ENCODE data around the gene SYTL2. TPM values are rescaled to one million over a fixed set of nuclear protein-coding genes. Genes with fewer than 3 reads are reported as not detected.

SYTL2 gene
- total RNA-seq, 1 experiment from 2014 or later, result 5.2 TPM

DNA sequence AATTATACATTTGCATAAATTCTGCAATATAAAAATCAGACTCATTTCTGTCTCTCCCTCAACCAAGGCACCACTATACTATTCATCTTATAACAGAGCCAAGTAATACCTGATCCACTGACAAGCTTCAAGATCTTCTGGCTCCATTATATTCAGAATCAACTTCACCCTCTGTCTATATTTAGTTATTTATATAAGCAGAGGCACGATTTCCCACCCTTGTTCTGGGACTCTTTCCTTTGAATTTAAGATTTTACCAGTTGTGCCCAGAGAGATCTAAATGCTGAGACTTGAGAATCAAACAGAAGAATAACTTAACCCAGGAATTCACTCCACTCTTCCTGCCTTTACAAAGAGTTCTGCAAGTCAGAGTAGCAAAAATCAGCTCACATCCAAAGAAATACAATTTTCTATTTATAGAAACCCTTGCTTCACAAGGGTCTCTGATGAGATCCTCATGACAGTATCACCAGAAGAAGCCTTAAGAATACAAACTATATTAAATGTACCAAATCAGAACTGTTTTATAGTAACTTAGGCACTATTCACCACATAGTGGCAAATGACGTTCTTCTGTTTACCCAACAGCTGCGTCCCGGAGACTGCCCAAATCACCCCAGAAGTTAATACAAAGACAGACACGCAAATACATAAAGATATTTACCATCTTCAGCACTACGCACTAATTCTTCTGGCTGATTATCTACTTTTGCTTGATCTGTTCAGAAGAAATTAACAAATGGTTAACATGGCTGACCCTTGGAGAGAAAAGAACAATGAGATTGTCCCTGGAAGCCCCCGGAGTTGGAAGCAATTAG is 92.6 kb downstream of the SYTL2 start:
- Mint-ChIP-seq H3K9me3 (no peaks in the 10 kb centered on the region), H3K27ac (peak overlapping the region; percentile 93 to 97 (median 94); a peak in 6 of 7 replicates), H3K27me3 (ENCODE audit: low read depth) (no peaks in the 10 kb centered on the region), H3K4me1 (peaks cover 34 to 56% of the 10 kb centered on the region in 2 experiments), H3K36me3 (ENCODE audit: insufficient read depth in 1 of 3, low read depth in 3 of 3) (no peaks in the 10 kb centered on the region), H3K4me3 (peak overlapping the region; percentile 41 to 56; a peak in 4 of 5 replicates)
- Histone ChIP-seq H2BK120ac (ENCODE audit: low read depth, low read length, poor library complexity, severe bottlenecking) (no peak overlapping the region), H4K5ac (ENCODE audit: insufficient read length, low read depth, low read length) (peak overlapping the region; percentile 72), H3K56ac (ENCODE audit: insufficient read length, low read depth, low read length) (peak overlapping the region; percentile 91), H2AFZ (ENCODE audit: low read length) (peak overlapping the region; percentile 58), H3K9ac (ENCODE audit: extremely low read depth, insufficient read length, low read length) (peak overlapping the region; percentile 59), H3K14ac (ENCODE audit: insufficient read depth, low read length) (no peak overlapping the region), H3K18ac (ENCODE audit: insufficient read length, low read depth, low read length) (no peak overlapping the region), H4K91ac (ENCODE audit: insufficient read length, low read depth, low read length) (no peak overlapping the region), H3K27me3 (ENCODE audit: insufficient read depth, low read length) (no peaks in the 10 kb centered on the region), H4K8ac (replicated peaks; ENCODE audit: insufficient read length, low read depth, low read length) (no peak overlapping the region), H2BK20ac (ENCODE audit: low read depth, low read length, poor library complexity, severe bottlenecking) (no peak overlapping the region), H3K23me2 (ENCODE audit: insufficient read length, low read depth, low read length, poor library complexity, severe bottlenecking) (peaks cover 3% of the 10 kb centered on the region), H3K9me3 (ENCODE audit: control insufficient read depth, low read depth, low read length) (no peaks in the 10 kb centered on the region), H2BK12ac (ENCODE audit: insufficient read length, low read depth, low read length) (no peak overlapping the region), H3K4me2 (ENCODE audit: insufficient read depth, insufficient read length, low read length) (peak overlapping the region; percentile 55), H2BK15ac (ENCODE audit: low read depth, low read length) (no peak overlapping the region), H3T11ph (ENCODE audit: low read length) (no peak overlapping the region), H3K79me1 (ENCODE audit: insufficient read depth, low read depth, low read length, poor library complexity, severe bottlenecking) (no peaks in the 10 kb centered on the region), H2BK5ac (ENCODE audit: insufficient read length, low read length) (no peak overlapping the region), H3K27ac (ENCODE audit: insufficient read length, low read depth, low read length) (peak overlapping the region; percentile 94), H3K4ac (ENCODE audit: low read depth, low read length) (no peak overlapping the region), H3K4me1 (ENCODE audit: insufficient read depth, low read length) (peaks cover 3% of the 10 kb centered on the region), H4K20me1 (ENCODE audit: control insufficient read depth, insufficient read depth, insufficient read length) (no peaks in the 10 kb centered on the region), H3K23ac (ENCODE audit: insufficient read length, low read depth, low read length) (no peak overlapping the region), H2AK5ac (ENCODE audit: insufficient read length, low read length) (no peak overlapping the region), H3K79me2 (ENCODE audit: insufficient read depth, low read length) (no peaks in the 10 kb centered on the region)
- TF ChIP-seq CTCF (conservative IDR thresholded peaks at IDR 0.05), result no peak
- no CpG with 5 or more reads among the region's 7 CpGs for WGBS (ENCODE audit: extremely low coverage, insufficient read length, low lambda C conversion rate)
- no peak for DNase-seq
